Choroid plexus epithelial cell (primary cell): ENCODE measurements around the gene ESR1.

Source experiments
- DNase-seq: peaks from one replicate; pipeline ENCODE4 v3.0.0-alpha.2; 2010; ENCODE audit warnings: low read depth
- H3K4me3 ChIP-seq: 2 replicates; pipeline ENCODE4 v1.5.1; 2011; ENCODE audit warnings: low read depth, mild to moderate bottlenecking, control low read depth, low read length, moderate library complexity
- CTCF ChIP-seq: conservative IDR thresholded peaks from 2 replicates; pipeline ENCODE4 v1.5.1; 2011; ENCODE audit warnings: low read depth, mild to moderate bottlenecking, control low read depth, inconsistent platforms, low read length, moderate library complexity

Gene ESR1

GRCh38 chr6:151905854-151906253, 98.4 kb downstream of the ESR1 start:
- no peak for DNase-seq
- TF ChIP-seq CTCF, result no peak

DNA sequence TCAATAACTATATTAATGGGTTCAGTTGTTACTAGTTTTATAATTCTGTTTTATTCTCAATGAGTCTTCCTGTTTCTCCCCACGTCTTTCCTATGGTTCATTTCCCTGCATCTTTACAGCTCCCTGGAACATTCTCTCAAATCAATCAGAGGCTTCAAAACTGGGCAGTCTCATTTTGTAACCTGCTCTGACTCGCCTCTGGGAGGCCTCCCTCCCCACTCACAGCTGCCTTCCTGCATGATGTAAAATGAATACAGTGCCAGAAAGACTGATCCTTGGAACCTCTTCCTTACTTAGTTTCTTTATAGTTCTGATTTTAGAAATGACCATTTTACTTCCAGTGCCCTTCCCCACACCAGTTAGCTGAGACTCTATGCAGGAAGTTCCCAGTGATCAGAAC, 103.9 kb downstream of the ESR1 start:
- no peak overlapping the region for H3K4me3 ChIP-seq
- DNase-seq, result peak; percentile 39
- TF ChIP-seq CTCF, result peak; percentile 21

More at GRCh38 chr6:151905854-151906253, 98.4 kb downstream of the ESR1 start:
- no peak overlapping the region for H3K4me3 ChIP-seq

DNA sequence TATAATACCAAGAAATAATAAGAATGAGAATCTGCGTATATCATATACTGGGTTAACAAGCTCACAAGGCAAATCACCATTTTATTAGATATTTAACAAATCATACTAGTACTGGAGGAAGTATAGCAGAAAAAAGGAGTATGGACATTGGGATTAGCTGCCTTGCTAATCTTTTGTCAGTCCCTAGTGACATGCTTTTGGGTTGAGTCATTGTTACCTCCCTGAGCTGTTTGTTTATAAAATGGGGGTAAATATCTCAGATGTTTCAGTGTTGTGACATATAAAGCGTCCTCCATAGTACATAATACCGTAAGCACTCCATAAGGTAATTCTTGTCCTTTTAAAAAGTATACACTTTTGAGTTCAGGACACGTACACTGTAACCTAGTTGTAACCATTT, 107.0 kb downstream of the ESR1 start:
- H3K4me3 ChIP-seq, result no peak overlapping the region
- DNase-seq, result peak; percentile 64
- no peak for TF ChIP-seq CTCF

- H3K4me3 ChIP-seq, result no peak overlapping the region
- no peak for DNase-seq
- no peak for TF ChIP-seq CTCF
Measured at GRCh38 chr6:151916075-151916474, 108.6 kb downstream of the ESR1 start.

DNA sequence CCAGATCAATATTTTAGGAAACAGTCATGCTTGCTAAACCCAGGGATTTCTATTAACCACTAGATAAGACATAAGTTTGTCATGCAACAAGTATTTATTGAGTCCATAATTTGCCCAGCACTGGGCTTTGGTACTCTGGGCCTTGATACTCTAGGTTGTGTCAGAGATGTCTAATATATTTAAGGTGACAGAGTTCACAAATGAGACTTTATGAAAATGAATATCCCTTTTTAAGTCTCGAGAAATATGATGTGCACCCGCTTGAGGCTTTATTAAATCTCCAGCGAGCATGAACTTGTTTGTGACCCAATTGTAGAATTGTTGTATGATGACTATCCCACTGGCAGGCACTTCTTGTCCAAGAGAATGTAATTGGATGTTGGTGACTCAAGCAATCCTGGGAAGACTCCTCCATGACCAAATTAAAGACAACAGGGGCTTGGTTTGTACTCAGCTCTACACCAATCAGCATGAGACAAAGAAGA, 109.2 kb downstream of the ESR1 start:
- no peak overlapping the region for H3K4me3 ChIP-seq
- DNase-seq, result peak; percentile 78
- no peak for TF ChIP-seq CTCF

- H3K4me3 ChIP-seq, result no peak overlapping the region
- TF ChIP-seq CTCF, result no peak
- no peak for DNase-seq
Measured at GRCh38 chr6:151917531-151918329, 110.2 kb downstream of the ESR1 start.

- no peak overlapping the region for H3K4me3 ChIP-seq
- no peak for DNase-seq
- no peak for TF ChIP-seq CTCF
Measured at GRCh38 chr6:151940307-151940706, 132.8 kb downstream of the ESR1 start.
